GM19395 (cell line): ENCODE measurements around the gene NIT2.

Experiments used
- ATAC-seq: cut with Tn5 transposase; IDR thresholded peaks from one replicate; pipeline ENCODE4 v1.9.1; 2021; ENCODE audit warnings: mild to moderate bottlenecking, moderate library complexity; ENCODE audit not compliant: unreplicated experiment

The NIT2 gene

DNA sequence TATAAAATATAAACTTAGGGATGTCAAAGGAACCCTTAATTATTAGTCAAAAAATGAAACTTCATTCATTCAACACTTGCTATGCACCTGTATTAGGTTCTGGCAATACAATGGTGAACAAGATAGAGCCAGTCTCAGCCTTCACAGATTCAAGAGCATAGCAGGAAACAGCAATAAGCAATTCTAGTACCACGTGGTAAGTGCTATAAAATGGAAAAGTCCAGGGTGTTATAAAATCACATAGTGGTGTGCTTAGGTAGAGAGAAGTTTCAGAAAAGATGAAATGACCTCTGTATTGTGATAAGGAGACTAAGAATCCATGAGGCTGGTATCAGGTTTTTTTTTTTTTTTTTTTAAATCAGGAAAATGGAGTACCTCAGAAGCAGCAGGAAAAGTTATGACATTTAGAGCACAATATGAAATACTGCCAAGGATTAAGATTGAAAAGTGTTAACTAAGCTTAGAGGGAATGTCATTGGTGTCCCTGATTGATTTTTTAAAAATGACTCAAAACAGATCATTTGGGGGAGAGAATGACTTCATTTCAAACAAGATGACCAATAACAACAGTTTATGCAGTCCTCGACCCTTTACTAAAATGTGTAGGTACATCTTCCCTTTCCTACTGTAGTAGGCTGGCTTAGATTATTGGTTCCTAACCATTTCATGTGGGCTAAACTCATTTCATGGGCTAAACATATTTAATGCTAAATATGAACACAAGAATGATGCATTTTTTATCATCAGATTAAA is 61.3 kb downstream of the NIT2 start:
- no peak for ATAC-seq

DNA sequence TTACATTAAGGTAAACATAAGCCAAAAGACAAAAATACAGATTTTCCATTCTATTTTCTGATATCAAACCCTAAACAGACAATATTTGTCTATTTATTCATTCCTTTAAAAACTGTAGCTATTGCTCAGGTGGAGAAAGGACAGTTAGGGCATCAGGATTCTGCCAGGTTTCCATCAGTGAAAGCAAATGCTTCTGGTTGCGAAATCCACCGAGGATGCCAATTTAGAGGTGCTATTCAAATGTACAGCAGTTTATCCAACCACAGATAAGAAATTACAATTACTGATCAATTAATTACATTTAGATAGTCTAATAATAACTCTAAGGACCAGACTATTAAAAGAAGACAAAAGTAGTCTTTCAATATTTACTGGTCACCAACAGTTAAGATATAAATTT is 62.4 kb downstream of the NIT2 start:
- ATAC-seq, result no peak

DNA sequence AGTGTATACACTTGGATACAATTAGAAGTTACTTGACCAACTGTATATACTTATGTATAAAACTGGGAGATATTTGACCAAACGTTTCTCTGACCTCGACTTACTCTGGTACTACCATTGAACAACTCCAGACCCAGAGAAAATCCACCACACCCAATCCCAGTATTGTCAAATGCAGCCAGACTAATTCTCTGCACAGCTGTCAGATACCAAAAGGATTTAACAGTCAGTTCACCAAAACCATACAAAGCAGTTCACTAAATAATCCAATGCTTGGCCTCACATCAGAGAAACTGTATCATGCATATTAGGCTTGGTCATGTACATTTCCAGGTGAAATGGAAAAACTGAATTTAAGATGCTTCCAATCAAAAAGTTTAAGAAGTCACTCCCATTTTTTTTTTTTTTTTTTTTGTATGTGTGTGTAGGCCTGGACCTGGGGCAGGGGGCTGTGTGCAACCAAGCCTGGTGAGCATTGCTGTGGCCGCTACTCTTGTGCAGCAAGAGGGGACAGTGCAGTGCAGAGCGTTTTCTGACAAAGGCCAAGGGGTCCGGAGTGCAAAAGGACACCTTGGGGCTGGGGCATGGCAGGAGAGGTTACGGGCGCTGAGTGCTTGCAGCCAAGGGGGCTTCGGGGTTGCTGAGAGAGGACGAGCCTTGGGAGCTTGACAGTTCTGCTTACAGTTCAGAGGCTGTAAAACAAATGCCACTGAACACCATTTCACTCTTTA is 64.9 kb downstream of the NIT2 start:
- ATAC-seq, result no peak

DNA sequence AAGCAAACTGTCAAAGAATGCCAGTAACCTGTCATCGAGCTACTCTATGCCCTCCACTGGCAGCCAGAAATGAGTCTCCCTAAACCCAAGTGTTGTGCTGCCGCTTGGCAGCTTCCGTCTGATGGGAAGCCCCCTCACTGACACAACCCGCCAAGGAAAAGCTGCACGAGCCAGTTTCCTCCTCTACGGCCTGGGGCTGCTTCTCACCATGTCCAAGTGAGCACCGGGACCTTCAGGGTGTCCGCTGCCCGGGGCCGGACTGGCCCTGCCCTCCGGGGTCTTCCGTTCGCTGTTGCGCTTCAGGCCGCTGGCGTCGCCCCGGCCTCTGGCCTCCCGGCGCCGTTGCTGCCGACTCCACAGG is 65.8 kb downstream of the NIT2 start:
- ATAC-seq, result peak; percentile 6

DNA sequence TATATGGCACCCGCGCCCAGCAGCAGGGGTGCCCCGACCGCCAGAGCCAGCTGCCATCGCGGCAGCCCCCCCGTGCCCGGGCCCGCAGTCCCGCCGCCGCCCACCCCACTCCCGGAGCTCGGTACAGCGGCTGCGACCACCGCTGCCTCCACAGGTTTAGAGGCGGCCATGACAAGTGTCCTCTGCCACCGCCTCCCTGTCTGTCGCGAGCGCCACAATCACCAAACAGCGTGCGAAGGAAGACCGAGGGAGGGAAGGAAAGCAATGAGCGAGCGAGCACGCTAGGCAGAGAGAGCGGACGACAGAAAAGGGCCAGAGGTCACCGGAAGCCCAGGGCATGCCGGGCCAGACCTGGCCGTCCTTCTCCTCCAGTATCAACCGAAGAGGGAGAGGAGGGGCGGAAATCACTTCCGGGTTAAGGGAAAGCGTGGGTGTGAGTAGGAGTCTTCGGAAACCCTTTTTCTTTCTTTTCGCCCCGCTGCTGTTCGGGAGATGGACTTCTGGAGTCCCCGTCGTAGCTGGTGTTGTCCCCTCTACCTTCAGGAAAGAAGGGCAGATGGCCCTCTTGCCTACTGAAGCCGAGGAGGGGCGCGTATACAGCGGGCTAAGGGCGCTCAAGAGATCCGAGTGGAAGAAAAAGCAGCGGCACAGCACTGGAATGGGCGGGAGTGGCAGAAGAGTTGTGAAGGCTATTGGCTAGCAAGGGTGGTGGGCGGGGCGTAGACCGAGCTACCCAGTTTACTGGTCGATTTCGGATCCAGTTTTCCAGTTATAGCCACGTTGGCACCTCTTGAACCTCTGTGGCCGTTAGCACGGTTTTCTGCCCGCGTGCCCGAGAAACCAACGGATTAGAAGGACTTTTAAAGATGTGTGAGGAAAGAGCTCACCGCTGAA is 66.5 kb downstream of the NIT2 start, which contains the start of the genes LNP1 and TOMM70:
Gene LNP1 (plus strand): TSS at position 760 of the 894 bp plus-strand sequence. CDS start 28,191 bp downstream, outside the sequence.
Gene TOMM70 (minus strand): TSS at position 310 of the 894 bp plus-strand sequence. CDS start 140 bp downstream, at position 170.
- peak; percentile 93 for ATAC-seq

DNA sequence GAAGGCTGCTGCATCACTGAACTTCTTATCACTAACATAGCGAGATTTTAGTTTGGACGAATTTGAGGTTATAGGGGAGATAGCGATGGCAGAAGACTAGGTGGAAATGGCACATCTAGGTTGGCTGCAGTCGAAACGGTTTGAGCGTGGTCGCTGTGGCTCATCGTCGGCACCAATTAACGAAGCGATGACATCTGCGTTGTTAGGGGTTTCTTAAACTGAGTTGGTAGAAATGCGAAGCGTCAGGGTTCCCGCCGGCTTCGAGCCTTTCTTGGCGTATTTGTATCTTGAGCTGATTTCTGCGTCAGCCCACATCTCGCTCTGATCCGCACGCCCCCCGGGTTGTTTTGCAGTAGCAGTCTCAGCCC is 67.1 kb downstream of the NIT2 start:
- ATAC-seq, result peak; percentile 24

DNA sequence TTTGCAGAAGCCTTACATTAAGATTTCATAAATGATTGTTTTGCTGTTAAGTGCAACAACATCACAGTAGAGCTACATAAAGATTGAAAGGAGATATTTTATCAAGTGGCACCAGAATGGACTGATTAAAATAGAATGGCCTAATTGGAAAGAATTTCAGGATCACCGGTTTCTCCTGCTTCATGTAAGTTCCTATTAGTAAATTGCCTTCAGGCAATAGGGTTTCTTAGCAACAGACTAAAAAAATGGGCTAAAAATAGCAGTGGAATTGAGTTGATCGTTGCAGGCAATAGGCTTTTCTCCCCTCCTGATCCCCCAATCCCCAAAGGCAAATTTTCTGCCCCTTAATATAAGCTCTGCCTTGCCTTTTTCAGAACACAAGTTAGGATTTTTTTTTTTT is 67.7 kb downstream of the NIT2 start:
- no peak for ATAC-seq

DNA sequence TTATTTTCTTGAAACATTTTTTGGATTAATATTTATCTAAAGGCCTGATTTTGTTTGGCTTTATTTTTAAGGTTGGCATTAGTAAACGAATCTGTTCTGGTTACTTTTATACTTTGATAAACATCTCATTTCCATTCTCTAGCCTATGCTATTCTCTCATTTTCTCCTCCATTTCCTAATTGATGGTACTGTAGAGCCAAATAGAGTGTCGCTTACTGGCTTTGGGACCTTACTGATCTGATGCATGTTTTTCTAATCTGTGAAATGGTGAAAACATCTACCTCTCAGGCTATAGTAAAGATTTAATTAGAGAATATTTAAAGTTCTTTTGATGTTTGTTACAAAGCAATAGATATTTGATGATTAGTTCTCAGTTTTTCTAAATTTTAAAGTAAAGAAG is 68.3 kb downstream of the NIT2 start:
- ATAC-seq, result no peak

DNA sequence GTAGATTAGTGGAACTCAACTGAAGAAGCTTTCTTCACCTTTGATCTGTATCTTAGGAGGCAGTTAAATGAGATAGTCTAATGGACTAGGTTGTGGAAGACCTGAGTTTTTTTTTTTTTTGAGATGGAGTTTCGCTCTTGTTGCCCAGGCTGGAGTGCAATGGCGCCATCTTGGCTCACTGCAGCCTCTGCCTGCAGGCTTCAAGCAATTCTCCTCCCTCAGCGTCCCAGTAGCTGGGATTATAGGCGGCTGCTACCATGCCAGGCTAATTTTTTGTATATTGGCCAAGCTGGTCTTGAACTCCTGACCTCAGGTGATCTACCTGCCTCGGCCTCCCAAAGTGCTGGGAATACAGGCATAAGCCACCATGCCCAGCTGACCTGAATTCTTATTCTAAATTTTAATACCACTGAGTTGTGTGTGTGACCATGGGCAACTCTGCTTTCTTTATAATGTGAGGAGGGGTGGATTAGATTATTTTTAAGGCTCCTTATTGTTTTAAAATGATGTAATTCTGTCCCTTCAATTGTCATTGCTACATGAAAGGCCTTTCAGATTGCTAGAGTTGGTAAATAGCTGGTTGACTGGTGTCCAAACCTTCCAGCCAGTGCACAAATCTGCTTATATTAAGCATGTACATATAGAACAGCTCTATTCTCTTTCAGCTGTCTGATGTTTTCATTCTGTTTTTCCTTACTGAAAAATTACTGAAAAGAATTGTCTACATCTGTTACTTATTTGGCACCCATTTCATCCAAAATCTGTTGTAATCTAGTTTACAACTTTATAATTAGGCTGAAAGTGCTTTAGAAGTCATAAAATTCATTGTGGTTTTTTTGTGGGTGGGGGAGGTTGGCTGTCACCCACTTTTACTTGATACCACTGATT is 69.0 kb downstream of the NIT2 start:
- ATAC-seq, result no peak

DNA sequence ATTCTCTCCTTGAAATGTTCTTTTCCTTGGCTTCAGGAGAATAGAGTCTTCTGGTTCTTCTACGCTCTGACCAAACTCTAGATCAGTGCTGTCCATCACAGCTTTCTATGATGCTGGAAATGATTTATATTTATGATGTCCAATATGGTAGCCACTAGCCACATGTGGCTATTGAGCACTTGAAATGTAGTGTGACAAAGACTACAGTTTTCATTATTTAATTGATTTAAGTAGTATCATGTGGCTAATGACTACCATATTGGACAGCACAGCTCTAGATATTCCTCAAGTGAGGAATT is 69.6 kb downstream of the NIT2 start:
- ATAC-seq, result no peak

DNA sequence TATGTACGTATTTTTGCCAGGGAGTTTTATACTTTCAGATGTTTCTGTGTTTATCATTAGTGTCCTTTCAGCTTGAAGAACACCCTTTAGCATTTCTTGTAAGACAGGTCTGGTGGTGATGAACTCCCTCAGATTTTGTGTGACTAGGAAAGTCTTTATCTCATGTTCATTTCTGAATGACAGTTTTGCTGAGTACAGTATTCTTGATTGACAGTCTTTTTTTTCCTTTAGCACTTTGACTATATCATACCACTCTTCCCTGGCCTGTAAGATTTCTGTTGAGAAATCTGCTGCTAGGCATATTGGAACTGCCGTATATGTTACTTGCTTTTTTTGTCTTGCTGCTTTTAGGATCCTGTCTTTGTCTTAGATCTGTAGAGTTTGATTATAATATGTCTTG is 72.6 kb downstream of the NIT2 start:
- no peak for ATAC-seq

DNA sequence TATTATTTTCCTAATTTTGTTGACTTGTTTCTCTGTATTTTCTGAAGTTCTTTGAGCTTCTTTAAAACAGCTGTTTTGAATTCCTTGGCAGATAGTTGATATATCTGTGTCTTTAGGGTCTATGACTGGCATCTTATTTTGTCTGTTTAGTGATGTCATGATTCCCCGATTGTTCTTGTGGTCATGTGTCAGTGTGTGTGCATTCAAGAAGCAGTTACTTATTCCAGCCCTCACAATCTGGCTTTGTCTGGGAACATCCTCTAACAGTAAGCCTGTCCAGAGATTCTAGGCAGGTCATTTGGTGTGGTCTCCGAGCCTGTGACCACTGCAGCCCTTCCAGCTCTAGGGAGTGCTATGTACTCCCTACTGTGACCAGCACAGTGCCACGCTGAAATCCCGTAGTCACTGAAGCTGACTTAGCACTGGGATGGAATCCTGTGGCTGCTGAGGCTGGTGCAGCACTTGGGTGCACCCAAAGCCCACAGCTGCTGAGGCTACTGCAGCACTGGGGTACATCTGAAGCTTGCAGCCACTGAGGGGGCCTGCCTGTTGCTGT is 73.5 kb downstream of the NIT2 start:
- no peak for ATAC-seq
